Measurements from ENCODE around the gene HSD3B7. TPM values are rescaled to one million over a fixed set of nuclear protein-coding genes. Genes with fewer than 3 reads are reported as not detected.

Gene HSD3B7
- total RNA-seq, 1 experiment from 2014 or later = 73.0 TPM

GRCh38 chr16:30953111-30953510 lies 31.9 kb upstream of the HSD3B7 start:
- in situ Hi-C loops (cut with HindIII; ENCODE audit: low pct_unique_long_range_greater_than_20kb, low sequenced_read_pairs) = no loop called here

GRCh38 chr16:30953511-30954124 lies 31.4 kb upstream of the HSD3B7 start:
- in situ Hi-C loops (cut with HindIII; ENCODE audit: low pct_unique_long_range_greater_than_20kb, low sequenced_read_pairs) = no loop called here
- DNase-seq (ENCODE audit: low read depth) = peak; percentile 59

More at GRCh38 chr16:30953111-30953510, 31.9 kb upstream of the HSD3B7 start:
- DNase-seq (ENCODE audit: low read depth) = no peak

- in situ Hi-C loops (cut with HindIII; ENCODE audit: low pct_unique_long_range_greater_than_20kb, low sequenced_read_pairs) = no loop called here
These were observed 30.0 kb upstream of the HSD3B7 start for GRCh38 chr16:30954993-30955392.

GRCh38 chr16:30956601-30957455 lies 28.2 kb upstream of the HSD3B7 start:
- in situ Hi-C loops (cut with HindIII; ENCODE audit: low pct_unique_long_range_greater_than_20kb, low sequenced_read_pairs) = no loop called here
- DNase-seq (ENCODE audit: low read depth) = peak; percentile 90

More at GRCh38 chr16:30954993-30955392, 30.0 kb upstream of the HSD3B7 start:
- DNase-seq (ENCODE audit: low read depth) = no peak

GRCh38 chr16:30957456-30958174 lies 27.4 kb upstream of the HSD3B7 start, which contains the start of gene SETD1A:
SETD1A (plus strand) TSS chr16:30957754; CDS start chr16:30958732, 978 bp downstream.
- in situ Hi-C loops (cut with HindIII; ENCODE audit: low pct_unique_long_range_greater_than_20kb, low sequenced_read_pairs) = no loop called here
- peak; percentile 94 for DNase-seq (ENCODE audit: low read depth)

- no peak for DNase-seq (ENCODE audit: low read depth)
- in situ Hi-C loops (cut with HindIII; ENCODE audit: low pct_unique_long_range_greater_than_20kb, low sequenced_read_pairs) = no loop called here
These were observed 26.6 kb upstream of the HSD3B7 start for GRCh38 chr16:30958175-30959079.

- in situ Hi-C loops (cut with HindIII; ENCODE audit: low pct_unique_long_range_greater_than_20kb, low sequenced_read_pairs) = no loop called here
- DNase-seq (ENCODE audit: low read depth) = no peak
These were observed 23.6 kb upstream of the HSD3B7 start for GRCh38 chr16:30961384-30961783.

GRCh38 chr16:30963925-30964511 lies 21.0 kb upstream of the HSD3B7 start:
- in situ Hi-C loops (cut with HindIII; ENCODE audit: low pct_unique_long_range_greater_than_20kb, low sequenced_read_pairs) = no loop called here
- DNase-seq (ENCODE audit: low read depth) = no peak

GRCh38 chr16:30964574-30965226 lies 20.3 kb upstream of the HSD3B7 start:
- in situ Hi-C loops (cut with HindIII; ENCODE audit: low pct_unique_long_range_greater_than_20kb, low sequenced_read_pairs) = no loop called here
- no peak for DNase-seq (ENCODE audit: low read depth)

GRCh38 chr16:30965436-30965835 lies 19.6 kb upstream of the HSD3B7 start:
- DNase-seq (ENCODE audit: low read depth) = no peak
- in situ Hi-C loops (cut with HindIII; ENCODE audit: low pct_unique_long_range_greater_than_20kb, low sequenced_read_pairs) = no loop called here

GRCh38 chr16:30966033-30966619 lies 18.9 kb upstream of the HSD3B7 start:
- in situ Hi-C loops (cut with HindIII; ENCODE audit: low pct_unique_long_range_greater_than_20kb, low sequenced_read_pairs) = no loop called here
- no peak for DNase-seq (ENCODE audit: low read depth)

GRCh38 chr16:30967795-30968194 lies 17.2 kb upstream of the HSD3B7 start:
- no peak for DNase-seq (ENCODE audit: low read depth)
- in situ Hi-C loops (cut with HindIII; ENCODE audit: low pct_unique_long_range_greater_than_20kb, low sequenced_read_pairs) = no loop called here

GRCh38 chr16:30969246-30969842 lies 15.7 kb upstream of the HSD3B7 start:
- DNase-seq (ENCODE audit: low read depth) = no peak
- in situ Hi-C loops (cut with HindIII; ENCODE audit: low pct_unique_long_range_greater_than_20kb, low sequenced_read_pairs) = no loop called here

- in situ Hi-C loops (cut with HindIII; ENCODE audit: low pct_unique_long_range_greater_than_20kb, low sequenced_read_pairs) = no loop called here
- DNase-seq (ENCODE audit: low read depth) = no peak
These were observed 13.7 kb upstream of the HSD3B7 start for GRCh38 chr16:30971298-30971697.

- in situ Hi-C loops (cut with HindIII; ENCODE audit: low pct_unique_long_range_greater_than_20kb, low sequenced_read_pairs) = no loop called here
- no peak for DNase-seq (ENCODE audit: low read depth)
These were observed 12.1 kb upstream of the HSD3B7 start for GRCh38 chr16:30972872-30973271.

GRCh38 chr16:30974348-30974747 lies 10.7 kb upstream of the HSD3B7 start:
- in situ Hi-C loops (cut with HindIII; ENCODE audit: low pct_unique_long_range_greater_than_20kb, low sequenced_read_pairs) = no loop called here
- DNase-seq (ENCODE audit: low read depth) = no peak

Measured in Caki2 (cell line).